K562 (cell line): ENCODE data around the gene PATJ. TPM values are rescaled to one million over a fixed set of nuclear protein-coding genes. Genes with fewer than 3 reads are reported as not detected.

ENCODE experiments used
- ATAC-seq: fragments of 200-7000 bp; cut with Tn5 transposase; 3 replicates; pipeline ENCODE4 v1.9.1; 2020; ENCODE audit warnings: moderate library complexity
- BruUV-seq: library from RNA; stranded (reverse); fragments of 400-500 nt; replicated peaks from 2 replicates; lab custom pipeline; 2021; lab: Mats Ljungman, UMichigan
- CTCF ChIA-PET: fragments of 300-600 bp; formaldehyde crosslinking; extraction: SDS; loops from one replicate; lab custom pipeline; 2021; ENCODE audit warnings: low intra/inter-chr PET ratio; lab: Yijun Ruan, JAX
- POLR2A ChIA-PET: fragments of 300-600, 350-650 bp; sonication (Branson Sonifier 250); formaldehyde crosslinking; extraction: SDS; loops from one replicate; lab custom pipeline; 2021; ENCODE audit warnings: antibody characterized with exemption, inconsistent platforms; lab: Yijun Ruan, JAX
- DNase-seq, 4 experiments: peaks; one replicate each; pipeline versions ENCODE4 v3.0.0 to v3.0.0-alpha.2; 2011 to 2018; ENCODE audit warnings: low spot score in 3 of 4, mixed read lengths in 3 of 4; ENCODE audit errors: extremely low read depth in 1 of 4
- FAIRE-seq: peaks from 2 replicates; lab custom pipeline; 2011; peaks lifted over from hg19 to GRCh38; lab: Jason Lieb, UNC
- H2AFZ ChIP-seq: 2 replicates; pipeline ENCODE4 v1.6.0; 2011; ENCODE audit warnings: low read depth, low read length, control low read depth, inconsistent platforms
- H3K27ac ChIP-seq: fragments of 200-600 bp; 3 replicates; pipeline ENCODE4 v1.8.0; 2011; ENCODE audit warnings: low read depth, mild to moderate bottlenecking, control low read depth, inconsistent platforms, low read length, moderate library complexity, mixed read lengths; ENCODE audit errors: extremely low read depth
- H3K27me3 ChIP-seq, 2 experiments: fragments of 300-600 bp in 1 of 2; 2 replicates in 1 of 2; 3 replicates in 1 of 2; pipeline versions ENCODE4 v1.6.0 to v1.8.0; 2011; ENCODE audit warnings: inconsistent platforms in 2 of 2, low read length in 2 of 2, mild to moderate bottlenecking in 1 of 2, mixed read lengths in 1 of 2, moderate library complexity in 1 of 2; ENCODE audit not compliant: control insufficient read depth in 2 of 2, insufficient read depth in 2 of 2
- H3K36me3 ChIP-seq: fragments of 300-600 bp; 3 replicates; pipeline ENCODE4 v1.8.0; 2011; ENCODE audit warnings: mild to moderate bottlenecking, low read length, inconsistent platforms; ENCODE audit not compliant: control insufficient read depth, insufficient read depth
- H3K4me1 ChIP-seq, 2 experiments: fragments of 200-600 bp in 1 of 2; replicated peaks in 1 of 2; 2 replicates in 1 of 2; 3 replicates in 1 of 2; pipeline versions ENCODE4 v1.5.1 to v1.8.0; 2011; ENCODE audit warnings: inconsistent platforms in 2 of 2, low read length in 2 of 2, mild to moderate bottlenecking in 1 of 2, mixed read lengths in 1 of 2, moderate library complexity in 1 of 2; ENCODE audit not compliant: control insufficient read depth in 2 of 2, insufficient read depth in 2 of 2
- H3K4me2 ChIP-seq: 2 replicates; pipeline ENCODE4 v1.6.1; 2011; ENCODE audit warnings: low read length, control low read depth, inconsistent platforms, mixed read lengths; ENCODE audit not compliant: insufficient read depth
- H3K4me3 ChIP-seq: fragments of 200-600 bp; sonication (generic), shearing (Covaris generic); 2 replicates; pipeline ENCODE4 v1.5.1; 2016; ENCODE audit warnings: control low read depth, inconsistent platforms
- H3K79me2 ChIP-seq: fragments of 200-600 bp; 3 replicates; pipeline ENCODE4 v1.8.0; 2011; ENCODE audit warnings: low read length, inconsistent platforms; ENCODE audit not compliant: control insufficient read depth, insufficient read depth
- H3K9ac ChIP-seq, 2 experiments: 2 replicates each; pipeline versions ENCODE4 v1.6.0 to v1.6.1; 2011; ENCODE audit warnings: low read depth in 2 of 2, low read length in 2 of 2, control low read depth in 1 of 2, inconsistent platforms in 1 of 2, mild to moderate bottlenecking in 1 of 2, mixed read lengths in 1 of 2; ENCODE audit not compliant: insufficient read depth in 1 of 2
- H3K9me1 ChIP-seq: one replicate; pipeline ENCODE4 v1.6.0; 2011; ENCODE audit warnings: inconsistent platforms, mild to moderate bottlenecking, low read length, moderate library complexity; ENCODE audit not compliant: control insufficient read depth, insufficient read depth
- H3K9me3 ChIP-seq: replicated peaks from 2 replicates; pipeline ENCODE4 v1.5.1; 2011; ENCODE audit warnings: low read depth, low read length, inconsistent platforms; ENCODE audit not compliant: control insufficient read depth, insufficient read depth
- H4K20me1 ChIP-seq: replicated peaks from 2 replicates; pipeline ENCODE4 v1.6.1; 2011; ENCODE audit warnings: low read length, inconsistent platforms, mixed read lengths; ENCODE audit not compliant: control insufficient read depth, insufficient read depth
- ETV5 ChIP-seq: sonication (generic); formaldehyde crosslinking; IDR thresholded peaks from 2 replicates; pipeline ENCODE4 v1.4.0; 2020; ENCODE audit warnings: low read depth, mild to moderate bottlenecking, missing genetic modification reagents
- NFATC3 ChIP-seq: fragments of 450-650 bp; IDR thresholded peaks from 2 replicates; pipeline ENCODE4 v1.6.1; 2017; ENCODE audit warnings: mild to moderate bottlenecking
- ZKSCAN1 ChIP-seq: fragments of 150-350 bp; IDR thresholded peaks from 2 replicates; pipeline ENCODE4 v1.6.1; 2016; ENCODE audit warnings: low read depth, low read length
- WGBS: fragments of 100-300 bp; shearing (Covaris generic); methylation state at CpG from one replicate; pipeline ENCODE4 v1.1.6; 2016; ENCODE audit warnings: low coverage, mixed read lengths; ENCODE audit not compliant: insufficient coverage; ENCODE audit errors: missing lambda C conversion rate; 5-methylcytosine and 5-hydroxymethylcytosine counted together
- in situ Hi-C: fragments of 300-500 bp; cut with MboI; formaldehyde crosslinking; loops from 4 replicates; pipeline ENCODE4 v1.15.0; 2018; ENCODE audit warnings: inconsistent platforms, mixed read lengths
- intact Hi-C: fragments of 100-400 bp; cut with micrococcal nuclease; formaldehyde crosslinking; loops from 2 replicates; pipeline ENCODE4 v1.14.2; 2022
- polyA plus RNA-seq, 8 experiments: library from polyadenylated mRNA; depleted of rRNA in 4 of 8; stranded (reverse) in 5 of 8; unstranded in 3 of 8; fragments of >200 nt; fragmentation: Nextera tagmentation in 2 of 8; fragmentation: Illumina TruSeq in 1 of 8; extraction: Ambion mirVana in 2 of 8; extraction: Trizol in 1 of 8; gene quantifications; 2 replicates each; pipeline versions ENCODE4 v1.2.1 to v1.2.3, GENCODE V29; 2011 to 2014; ENCODE audit warnings: inconsistent platforms in 1 of 8, missing spikeins in 1 of 8
- total RNA-seq, 7 experiments: library from RNA; depleted of rRNA in 6 of 7; stranded (reverse); fragments of >200 nt in 6 of 7; fragmentation: Illumina TruSeq in 2 of 7; extraction: Trizol in 2 of 7; gene quantifications; 2 replicates each; pipeline versions ENCODE4 v1.2.1 to v1.2.3, GENCODE V29; 2011 to 2021; ENCODE audit warnings: low replicate concordance in 1 of 7
- TF ChIP-seq, protein P1 (sequence below): fragments of 450-650 bp; IDR thresholded peaks from 2 replicates; pipeline ENCODE4 v1.6.1; 2018; ENCODE audit warnings: mild to moderate bottlenecking, low read depth; ENCODE audit not compliant: partially characterized antibody

The PATJ gene
- total and polyA plus RNA-seq, 9 of the 15 experiments (the other 6 are each of a cell fraction or from before 2014, with no cell fraction given): 0.22 TPM; not detected in 8

DNA sequence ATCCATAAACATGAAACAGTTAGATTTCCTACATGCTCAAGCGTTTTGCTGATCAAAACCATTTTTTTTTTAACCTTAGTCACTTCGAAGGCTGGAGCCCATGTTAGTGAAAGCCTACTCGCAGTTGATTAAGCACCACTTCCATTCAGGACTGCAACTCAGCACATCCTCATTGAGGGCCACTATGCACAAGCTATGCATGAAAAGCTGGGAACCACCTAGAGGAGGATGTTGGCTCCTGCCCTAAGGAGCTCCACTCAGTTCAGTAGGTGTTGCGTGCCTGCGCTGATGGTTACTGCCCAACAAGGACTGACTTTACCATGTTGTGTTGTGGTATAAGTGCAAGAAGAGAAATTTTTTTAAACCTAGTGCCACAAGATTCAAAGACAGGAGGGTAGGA, 271.0 kb downstream of the PATJ start:
- POLR2A ChIA-PET: no interaction called here
- Histone ChIP-seq H3K4me2 (no peak overlapping the region), H3K9me1 (no peaks in the 10 kb centered on the region), H3K36me3 (no peaks in the 10 kb centered on the region), H3K79me2 (no peaks in the 10 kb centered on the region), H3K27ac (no peak overlapping the region), H4K20me1 (no peaks in the 10 kb centered on the region), H3K9me3 (no peaks in the 10 kb centered on the region), H3K27me3 (no peaks in the 10 kb centered on the region), H3K4me1 (no peaks in the 10 kb centered on the region), H3K9ac (no peak overlapping the region), H2AFZ (no peak overlapping the region), H3K4me3 (no peak overlapping the region)
- FAIRE-seq: no peak
- TF ChIP-seq ZKSCAN1 (no peak), ETV5 (no peak)
- TF ChIP-seq, protein P1, sequence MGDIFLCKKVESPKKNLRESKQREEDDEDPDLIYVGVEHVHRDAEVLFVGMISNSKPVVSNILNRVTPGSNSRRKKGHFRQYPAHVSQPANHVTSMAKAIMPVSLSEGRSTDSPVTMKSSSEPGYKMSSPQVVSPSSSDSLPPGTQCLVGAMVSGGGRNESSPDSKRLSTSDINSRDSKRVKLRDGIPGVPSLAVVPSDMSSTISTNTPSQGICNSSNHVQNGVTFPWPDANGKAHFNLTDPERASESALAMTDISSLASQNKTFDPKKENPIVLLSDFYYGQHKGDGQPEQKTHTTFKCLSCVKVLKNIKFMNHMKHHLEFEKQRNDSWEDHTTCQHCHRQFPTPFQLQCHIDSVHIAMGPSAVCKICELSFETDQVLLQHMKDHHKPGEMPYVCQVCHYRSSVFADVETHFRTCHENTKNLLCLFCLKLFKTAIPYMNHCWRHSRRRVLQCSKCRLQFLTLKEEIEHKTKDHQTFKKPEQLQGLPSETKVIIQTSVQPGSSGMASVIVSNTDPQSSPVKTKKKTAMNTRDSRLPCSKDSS: no peak
- CTCF ChIA-PET: no interaction called here
- intact Hi-C loops: loop anchor here (10.0 kb wide), 1 partner anchor 1072 kb away; no protein-coding TSS in a partner anchor
- in situ Hi-C loops: no loop called here
- 0% methylated on average over 5 of the region's 5 CpGs for WGBS
- BruUV-seq: no TSS peak
- DNase-seq: no peak
- ATAC-seq: no peak

DNA sequence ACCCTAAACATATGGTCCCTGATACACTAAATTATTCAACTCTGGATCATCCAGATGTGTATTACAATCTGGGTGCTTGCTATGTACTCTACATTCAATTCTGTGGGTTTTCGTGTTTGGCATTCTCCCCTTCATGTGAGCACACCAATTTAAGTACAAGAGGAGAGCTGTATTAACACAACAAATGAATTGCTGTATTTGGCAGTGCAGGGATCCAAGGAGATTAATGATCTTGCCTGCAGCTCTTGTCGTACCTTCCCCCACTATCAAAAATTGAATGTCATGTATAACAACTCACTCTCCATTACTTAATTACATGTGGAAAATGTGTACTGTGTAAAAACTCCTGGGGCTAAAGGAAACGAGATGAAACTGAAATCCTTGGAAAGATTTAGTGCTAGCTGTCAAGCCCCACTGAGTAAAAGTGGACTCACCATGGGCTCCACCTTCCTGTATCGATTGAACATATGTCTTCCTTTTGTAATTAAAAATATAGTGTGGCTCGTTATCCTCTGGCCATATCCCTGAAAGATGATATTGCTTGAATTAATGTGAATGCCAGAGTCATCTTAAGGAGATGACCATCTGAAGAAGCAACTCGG, 280.2 kb downstream of the PATJ start:
- no peak overlapping the region for H3K4me2 ChIP-seq
- no peaks in the 10 kb centered on the region for H3K9me1 ChIP-seq
- FAIRE-seq (no peak), ATAC-seq (no peak), DNase-seq (no peak)
- no peaks in the 10 kb centered on the region for H4K20me1 ChIP-seq
- intact Hi-C loops: no loop called here
- ChIA-PET POLR2A (no interaction called here), CTCF (no interaction called here)
- no peaks in the 10 kb centered on the region for H3K79me2 ChIP-seq
- 0% methylated on average over 6 of the region's 6 CpGs for WGBS
- H3K4me3 ChIP-seq: no peak overlapping the region
- BruUV-seq: no TSS peak
- no peaks in the 10 kb centered on the region for H3K4me1 ChIP-seq
- no peaks in the 10 kb centered on the region for H3K9me3 ChIP-seq
- H3K9ac ChIP-seq: no peak overlapping the region
- no peak overlapping the region for H2AFZ ChIP-seq
- H3K27me3 ChIP-seq: no peaks in the 10 kb centered on the region
- H3K36me3 ChIP-seq: no peaks in the 10 kb centered on the region
- in situ Hi-C loops: no loop called here
- no peak overlapping the region for H3K27ac ChIP-seq
- no peak for TF ChIP-seq NFATC3
